ENCODE results near the gene PITX1.

PITX1 gene

DNA sequence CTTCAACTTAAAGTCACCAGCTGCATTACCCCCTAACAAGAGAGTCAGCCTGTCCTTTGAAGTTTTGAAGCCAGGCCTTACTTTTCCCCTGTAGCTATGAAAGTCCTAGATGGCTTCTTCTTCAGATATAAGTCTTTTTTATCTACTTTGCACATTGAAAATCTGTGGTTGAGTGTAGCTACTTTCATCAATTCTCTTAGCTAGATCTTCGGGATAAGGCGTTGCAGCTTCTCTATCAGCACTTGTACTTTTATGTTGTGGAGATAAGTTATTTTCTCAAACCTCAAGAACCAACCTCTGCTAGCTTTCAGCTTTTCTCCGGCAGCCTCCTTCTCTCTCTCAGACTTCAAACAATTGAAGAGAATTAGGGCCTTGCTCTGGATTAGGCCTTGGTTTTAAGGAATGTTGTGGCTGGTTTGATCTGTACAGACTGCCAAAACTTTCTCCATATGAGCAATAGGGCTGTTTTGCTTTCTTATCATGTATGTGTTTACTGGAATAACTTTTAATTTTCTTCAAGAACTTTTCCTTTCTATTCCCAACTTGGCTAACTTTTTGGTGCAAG lies 44.7 kb downstream of the PITX1 start:
- TF ChIP-seq, protein P1, sequence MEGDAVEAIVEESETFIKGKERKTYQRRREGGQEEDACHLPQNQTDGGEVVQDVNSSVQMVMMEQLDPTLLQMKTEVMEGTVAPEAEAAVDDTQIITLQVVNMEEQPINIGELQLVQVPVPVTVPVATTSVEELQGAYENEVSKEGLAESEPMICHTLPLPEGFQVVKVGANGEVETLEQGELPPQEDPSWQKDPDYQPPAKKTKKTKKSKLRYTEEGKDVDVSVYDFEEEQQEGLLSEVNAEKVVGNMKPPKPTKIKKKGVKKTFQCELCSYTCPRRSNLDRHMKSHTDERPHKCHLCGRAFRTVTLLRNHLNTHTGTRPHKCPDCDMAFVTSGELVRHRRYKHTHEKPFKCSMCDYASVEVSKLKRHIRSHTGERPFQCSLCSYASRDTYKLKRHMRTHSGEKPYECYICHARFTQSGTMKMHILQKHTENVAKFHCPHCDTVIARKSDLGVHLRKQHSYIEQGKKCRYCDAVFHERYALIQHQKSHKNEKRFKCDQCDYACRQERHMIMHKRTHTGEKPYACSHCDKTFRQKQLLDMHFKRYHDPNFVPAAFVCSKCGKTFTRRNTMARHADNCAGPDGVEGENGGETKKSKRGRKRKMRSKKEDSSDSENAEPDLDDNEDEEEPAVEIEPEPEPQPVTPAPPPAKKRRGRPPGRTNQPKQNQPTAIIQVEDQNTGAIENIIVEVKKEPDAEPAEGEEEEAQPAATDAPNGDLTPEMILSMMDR (IDR thresholded peaks at IDR 0.05; ENCODE audit: low read depth, low read length): no peak
- no peak for TF ChIP-seq EZH2phosphoT487 (IDR thresholded peaks at IDR 0.05; ENCODE audit: low read depth)

DNA sequence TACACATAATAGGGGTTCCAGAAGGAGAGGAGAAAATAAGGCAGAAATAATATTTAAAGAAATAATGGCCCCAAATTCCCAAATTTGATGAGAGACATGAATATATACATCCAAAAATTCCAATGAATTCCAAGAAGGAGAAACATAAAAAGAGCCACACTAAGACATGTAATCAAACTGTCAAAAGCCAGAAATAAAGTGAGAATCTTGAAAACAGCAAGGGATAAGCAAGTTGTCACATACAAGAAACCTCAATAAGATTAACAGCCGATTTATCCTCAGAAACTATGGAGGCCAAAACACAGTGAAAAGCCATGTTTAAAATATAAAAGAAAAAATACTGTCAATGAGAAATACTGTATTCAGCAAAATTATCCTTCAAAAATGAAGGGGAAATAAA lies 51.8 kb downstream of the PITX1 start:
- Histone ChIP-seq H3K79me2 (ENCODE audit: low read length) (no peaks in the 10 kb centered on the region), H3K36me3 (replicated peaks; ENCODE audit: low read depth, low read length) (no peaks in the 10 kb centered on the region), H3K4me3 (ENCODE audit: low read length) (no peak overlapping the region), H3K27ac (ENCODE audit: low read length) (no peak overlapping the region), H3K27me3 (ENCODE audit: low read depth, low read length) (no peaks in the 10 kb centered on the region), H2AFZ (ENCODE audit: low read depth, low read length) (no peak overlapping the region), H3K9ac (ENCODE audit: low read length) (no peak overlapping the region), H3K4me2 (ENCODE audit: low read length) (no peak overlapping the region), H4K20me1 (ENCODE audit: insufficient read depth, low read length) (no peaks in the 10 kb centered on the region), H3K9me3 (ENCODE audit: insufficient read depth, low read length) (no peaks in the 10 kb centered on the region), H3K4me1 (ENCODE audit: low read length) (no peaks in the 10 kb centered on the region)
- TF ChIP-seq, protein P1 (IDR thresholded peaks at IDR 0.05; ENCODE audit: low read depth, low read length): no peak
- TF ChIP-seq EZH2phosphoT487 (IDR thresholded peaks at IDR 0.05; ENCODE audit: low read depth): no peak

More for the DNA sequence above, 44.7 kb downstream of the PITX1 start:
- H3K27me3 ChIP-seq (ENCODE audit: low read depth, low read length): no peaks in the 10 kb centered on the region
- no peak overlapping the region for H3K4me3 ChIP-seq (ENCODE audit: low read length)
- H3K79me2 ChIP-seq (ENCODE audit: low read length): no peaks in the 10 kb centered on the region
- no peak overlapping the region for H3K9ac ChIP-seq (ENCODE audit: low read length)
- H3K4me1 ChIP-seq (ENCODE audit: low read length): peaks cover 2% of the 10 kb centered on the region; the same call in 1 of the 2 replicates
- H2AFZ ChIP-seq (ENCODE audit: low read depth, low read length): no peak overlapping the region
- H4K20me1 ChIP-seq (ENCODE audit: insufficient read depth, low read length): no peaks in the 10 kb centered on the region
- no peak overlapping the region for H3K4me2 ChIP-seq (ENCODE audit: low read length)
- H3K9me3 ChIP-seq (ENCODE audit: insufficient read depth, low read length): no peaks in the 10 kb centered on the region
- no peak overlapping the region for H3K27ac ChIP-seq (ENCODE audit: low read length)
- no peaks in the 10 kb centered on the region for H3K36me3 ChIP-seq (replicated peaks; ENCODE audit: low read depth, low read length)

DNA sequence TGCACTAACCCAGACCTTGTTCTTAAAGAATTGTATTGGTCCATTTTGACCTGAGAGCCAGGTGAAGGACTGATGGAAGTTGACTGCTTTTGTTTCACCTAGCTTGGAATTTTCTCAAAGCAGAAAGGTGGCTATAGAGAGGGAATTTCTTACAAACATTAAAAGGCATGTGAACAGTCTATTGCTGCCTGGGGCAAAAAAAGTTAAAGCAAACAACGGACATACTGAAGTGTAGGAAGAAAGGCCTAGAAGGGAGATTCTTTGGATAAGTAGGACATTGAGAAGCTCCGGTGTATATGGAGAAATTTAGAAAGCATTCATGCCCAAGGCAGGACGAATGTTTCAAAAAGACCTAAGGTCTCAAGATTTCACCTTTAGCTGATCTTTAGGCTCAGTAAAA lies 54.6 kb downstream of the PITX1 start:
- Histone ChIP-seq H3K9ac (ENCODE audit: low read length) (no peak overlapping the region), H3K4me3 (ENCODE audit: low read length) (no peak overlapping the region), H3K4me1 (ENCODE audit: low read length) (no peaks in the 10 kb centered on the region), H2AFZ (ENCODE audit: low read depth, low read length) (no peak overlapping the region), H3K36me3 (replicated peaks; ENCODE audit: low read depth, low read length) (no peaks in the 10 kb centered on the region), H3K9me3 (ENCODE audit: insufficient read depth, low read length) (no peaks in the 10 kb centered on the region), H3K79me2 (ENCODE audit: low read length) (no peaks in the 10 kb centered on the region), H3K27ac (ENCODE audit: low read length) (no peak overlapping the region), H4K20me1 (ENCODE audit: insufficient read depth, low read length) (no peaks in the 10 kb centered on the region), H3K27me3 (ENCODE audit: low read depth, low read length) (no peaks in the 10 kb centered on the region), H3K4me2 (ENCODE audit: low read length) (no peak overlapping the region)
- TF ChIP-seq, protein P1 (IDR thresholded peaks at IDR 0.05; ENCODE audit: low read depth, low read length): no peak
- no peak for TF ChIP-seq EZH2phosphoT487 (IDR thresholded peaks at IDR 0.05; ENCODE audit: low read depth)
